ENCODE measurements around the gene PDK2. TPM values are rescaled to one million over a fixed set of nuclear protein-coding genes. Genes with fewer than 3 reads are reported as not detected.

The PDK2 gene
- total and polyA plus RNA-seq, 9 of the 15 experiments (the other 6 are each of a cell fraction or from before 2014, with no cell fraction given), result 0.03 to 2.5 (median 1.4) TPM

- TF ChIP-seq ZNF639 (CRISPR knock-in tag; conservative IDR thresholded peaks at IDR 0.05 in 1 of 2, IDR thresholded peaks at IDR 0.05 in 1 of 2) (peak in 1 of 2 experiments; percentile 68; a peak in 2 of 4 replicates), NKRF (IDR thresholded peaks at IDR 0.05; ENCODE audit: borderline replicate concordance) (0 out of 2 replicates have a peak, but pooled peaks have one; percentile 55), ZNF668 (CRISPR knock-in tag; IDR thresholded peaks at IDR 0.05) (no peak), NR2C1 (IDR thresholded peaks at IDR 0.05) (no peak), NR2C1 (tag; IDR thresholded peaks at IDR 0.05) (no peak)
Observed at GRCh38 chr17:50151937-50152547, 56.9 kb downstream of the PDK2 start (continued).

GRCh38 chr17:50152736-50153135, 57.6 kb downstream of the PDK2 start:
- H3K4me1 ChIP-seq (replicated peaks in 1 of 2; ENCODE audit: control insufficient read depth in 2 of 2, insufficient read depth in 2 of 2, low read length in 2 of 2), result peaks cover 38 to 80% of the 10 kb centered on the region in 2 experiments
- in situ Hi-C loops (cut with MboI) (no loop called here), intact Hi-C loops (cut with micrococcal nuclease) (loop anchor here (1.0 kb wide), 1 partner anchor 9 kb away; no protein-coding TSS in a partner anchor)
- H3K27ac ChIP-seq (ENCODE audit: extremely low read depth, low read depth, low read length), result peak overlapping the region; percentile 87
- peak overlapping the region; percentile 67 to 81 for H3K9ac ChIP-seq (ENCODE audit: insufficient read depth in 1 of 2, low read depth in 2 of 2, low read length in 2 of 2)
- peaks cover 43% of the 10 kb centered on the region for H3K79me2 ChIP-seq (ENCODE audit: control insufficient read depth, insufficient read depth, low read length)
- no peaks in the 10 kb centered on the region for H3K27me3 ChIP-seq (ENCODE audit: control insufficient read depth in 2 of 2, insufficient read depth in 2 of 2, low read length in 2 of 2)
- H2AFZ ChIP-seq (ENCODE audit: low read depth, low read length), result peak overlapping the region; percentile 63; the same call in 1 of the 2 replicates
- POLR2A ChIA-PET, result interaction anchor here (0.5 to 0.6 kb wide), 2 partner anchors 11 kb away, joined by 3 read pairs; no protein-coding TSS in a partner anchor
- H3K9me3 ChIP-seq (replicated peaks; ENCODE audit: control insufficient read depth, insufficient read depth, low read depth, low read length), result no peaks in the 10 kb centered on the region
- DNase-seq (ENCODE audit: extremely low read depth in 1 of 4, low spot score in 3 of 4), result no peak
- no TSS peak for BruUV-seq (replicated peaks)
- peak overlapping the region; percentile 67; the same call in 1 of the 2 replicates for H3K4me3 ChIP-seq
- no peaks in the 10 kb centered on the region for H4K20me1 ChIP-seq (replicated peaks; ENCODE audit: control insufficient read depth, insufficient read depth, low read length)
- H3K4me2 ChIP-seq (ENCODE audit: insufficient read depth, low read length), result peak overlapping the region; percentile 60
- peaks cover 5% of the 10 kb centered on the region; the same call in 1 of the 3 replicates for H3K36me3 ChIP-seq (ENCODE audit: control insufficient read depth, insufficient read depth, low read length)
- TF ChIP-seq ZNF384 (IDR thresholded peaks at IDR 0.05; ENCODE audit: low read depth, low read length) (no peak), ZBTB7A (IDR thresholded peaks at IDR 0.05; ENCODE audit: borderline replicate concordance, control insufficient read depth, low read depth, low read length) (peak; percentile 54; the same call in 1 of the 2 replicates), TCF3 (CRISPR knock-in tag; IDR thresholded peaks at IDR 0.05) (no peak), XRCC5 (IDR thresholded peaks at IDR 0.05; ENCODE audit: low read depth, low read length) (no peak), HCFC1 (IDR thresholded peaks at IDR 0.05; ENCODE audit: low read depth, low read length) (no peak)
- CTCF ChIA-PET (ENCODE audit: low intra/inter-chr PET ratio), result no interaction called here
- no peak for FAIRE-seq
- 11% methylated on average over 5 of the region's 7 CpGs for WGBS (ENCODE audit: insufficient coverage, low coverage, missing lambda C conversion rate)
- H3K9me1 ChIP-seq (ENCODE audit: control insufficient read depth, insufficient read depth, low read length), result peaks cover 5% of the 10 kb centered on the region
- ATAC-seq, result no peak

Measured in K562 (cell line).